K562 (cell line): ENCODE measurements around the gene DGKE. TPM values are rescaled to one million over a fixed set of nuclear protein-coding genes. Genes with fewer than 3 reads are reported as not detected.

Experiments
- BRD4 ChIP-seq: fragments of 200-600 bp; sonication (generic); IDR thresholded peaks from 2 replicates; pipeline ENCODE4 v1.6.1; 2017; ENCODE audit warnings: inconsistent platforms
- CHD2 ChIP-seq: IDR thresholded peaks from 2 replicates; pipeline ENCODE4 v1.6.1; 2011; ENCODE audit warnings: low read depth, low read length
- ETS1 ChIP-seq: conservative IDR thresholded peaks from 2 replicates; pipeline ENCODE4 v1.6.1; 2011; ENCODE audit warnings: low read depth, mild to moderate bottlenecking, low read length; ENCODE audit not compliant: control insufficient read depth
- ETS2 ChIP-seq: IDR thresholded peaks from 2 replicates; pipeline ENCODE4 v1.6.1; 2016; ENCODE audit warnings: borderline replicate concordance, missing genetic modification characterization, mild to moderate bottlenecking, moderate library complexity, missing compliant biosample characterization; ENCODE audit not compliant: poor library complexity, severe bottlenecking
- MAFF ChIP-seq: IDR thresholded peaks from 2 replicates; pipeline ENCODE4 v1.6.1; 2012; ENCODE audit warnings: low read length, improper control_type of control experiment
- MYBL2 ChIP-seq, 2 experiments: fragments of 450-650 bp in 1 of 2; sonication (generic) in 1 of 2; formaldehyde crosslinking in 1 of 2; IDR thresholded peaks; 2 replicates each; pipeline versions ENCODE4 v1.6.1 to v1.8.1; 2017 to 2022; ENCODE audit warnings: borderline replicate concordance in 1 of 2, inconsistent platforms in 1 of 2, low read depth in 1 of 2, mild to moderate bottlenecking in 1 of 2, missing genetic modification reagents in 1 of 2, moderate library complexity in 1 of 2
- NFATC3 ChIP-seq: fragments of 450-650 bp; IDR thresholded peaks from 2 replicates; pipeline ENCODE4 v1.6.1; 2017; ENCODE audit warnings: mild to moderate bottlenecking
- TBL1XR1 ChIP-seq, 2 experiments: IDR thresholded peaks; 2 replicates each; pipeline ENCODE4 v1.6.1; 2012; ENCODE audit warnings: improper control_type of control experiment in 2 of 2, low read length in 2 of 2, mild to moderate bottlenecking in 1 of 2
- TCF7L2 ChIP-seq: fragments of 150-350 bp; IDR thresholded peaks from 2 replicates; pipeline ENCODE4 v1.6.1; 2016; ENCODE audit warnings: low read depth, mild to moderate bottlenecking, low read length, moderate library complexity
- ZBTB11 ChIP-seq, 3 experiments: fragments of 200-800 bp in 1 of 3; fragments of 250-450 bp in 1 of 3; fragments of 450-650 bp in 1 of 3; sonication (Bioruptor Pico) in 1 of 3; sonication (Bioruptor generic) in 1 of 3; formaldehyde crosslinking in 1 of 3; IDR thresholded peaks; 2 replicates each; pipeline versions ENCODE4 v1.6.1 to v1.8.0; 2016 to 2022; ENCODE audit warnings: mild to moderate bottlenecking in 2 of 3, missing genetic modification characterization in 2 of 3, missing compliant biosample characterization in 1 of 3, moderate library complexity in 1 of 3
- ZBTB34 ChIP-seq: fragments of 250-450 bp; sonication (Bioruptor Pico); IDR thresholded peaks from 2 replicates; pipeline ENCODE4 v1.8.0; 2021; ENCODE audit warnings: mild to moderate bottlenecking, moderate library complexity
- ZNF184 ChIP-seq: sonication (generic); formaldehyde crosslinking; IDR thresholded peaks from 2 replicates; pipeline ENCODE4 v1.5.0; 2020; ENCODE audit warnings: missing genetic modification reagents
- ZNF584 ChIP-seq: fragments of 200-800 bp; sonication (Bioruptor generic); IDR thresholded peaks from 2 replicates; pipeline ENCODE4 v1.6.1; 2016; ENCODE audit warnings: low read depth, mild to moderate bottlenecking, missing genetic modification characterization, missing compliant biosample characterization
- ZNF717 ChIP-seq: fragments of 250-450 bp; sonication (Bioruptor Pico); IDR thresholded peaks from 2 replicates; pipeline ENCODE4 v1.5.0; 2021
- ZNF785 ChIP-seq: fragments of 250-450 bp; sonication (Bioruptor Pico); IDR thresholded peaks from 2 replicates; pipeline ENCODE4 v1.4.0; 2020; ENCODE audit warnings: mild to moderate bottlenecking
- polyA plus RNA-seq, 8 experiments: library from polyadenylated mRNA; depleted of rRNA in 4 of 8; stranded (reverse) in 5 of 8; unstranded in 3 of 8; fragments of >200 nt; fragmentation: Nextera tagmentation in 2 of 8; fragmentation: Illumina TruSeq in 1 of 8; extraction: Ambion mirVana in 2 of 8; extraction: Trizol in 1 of 8; gene quantifications; 2 replicates each; pipeline versions ENCODE4 v1.2.1 to v1.2.3, GENCODE V29; 2011 to 2014; ENCODE audit warnings: inconsistent platforms in 1 of 8, missing spikeins in 1 of 8
- total RNA-seq, 7 experiments: library from RNA; depleted of rRNA in 6 of 7; stranded (reverse); fragments of >200 nt in 6 of 7; fragmentation: Illumina TruSeq in 2 of 7; extraction: Trizol in 2 of 7; gene quantifications; 2 replicates each; pipeline versions ENCODE4 v1.2.1 to v1.2.3, GENCODE V29; 2011 to 2021; ENCODE audit warnings: low replicate concordance in 1 of 7
- TF ChIP-seq, protein P1 (sequence below): fragments of 450-650 bp; formaldehyde crosslinking; IDR thresholded peaks from 2 replicates; pipeline ENCODE4 v1.4.0; 2022; ENCODE audit warnings: mild to moderate bottlenecking, moderate library complexity
- TF ChIP-seq, protein P2 (sequence below): sonication (generic); formaldehyde crosslinking; IDR thresholded peaks from 2 replicates; pipeline ENCODE4 v1.8.0; 2023; ENCODE audit warnings: mild to moderate bottlenecking, missing genetic modification reagents

Gene DGKE
- total and polyA plus RNA-seq, 9 of the 15 experiments (the other 6 are each of a cell fraction or from before 2014, with no cell fraction given): 1.3 to 9.9 (median 5.9) TPM

DNA sequence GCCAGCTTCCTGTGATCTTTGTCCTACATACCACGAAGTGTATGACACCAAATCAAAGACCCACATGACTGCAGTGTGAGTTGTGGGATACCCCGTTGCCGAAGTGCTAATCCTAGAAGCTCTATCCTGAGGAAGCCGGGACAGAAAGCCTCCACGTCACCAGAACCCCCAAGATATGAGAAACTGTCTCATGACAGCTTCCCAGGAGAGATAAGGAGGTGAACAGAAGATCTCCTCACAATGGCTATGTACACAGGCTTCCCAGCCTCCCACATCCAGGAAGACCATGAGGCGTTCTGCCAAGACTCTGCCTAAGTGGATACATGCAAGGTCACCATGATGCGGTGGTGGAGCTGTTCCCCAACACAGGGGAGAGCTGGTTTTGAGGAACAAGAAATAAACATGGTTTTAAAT is 42.8 kb downstream of the DGKE start (continued):
- TF ChIP-seq NFATC3 (no peak), CHD2 (no peak), MAFF (no peak; the same call in 1 of the 2 replicates), ZNF184 (CRISPR knock-in tag) (no peak), BRD4 (no peak), ZNF584 (CRISPR knock-in tag) (peak; percentile 2; the same call in 1 of the 2 replicates), TBL1XR1 (IDR thresholded peaks at IDR 0.05; ENCODE audit: low read length in 2 of 2) (no peak), ZNF717 (CRISPR knock-in tag) (no peak), ETS1 (no peak), ZBTB11 (CRISPR knock-in tag; IDR thresholded peaks at IDR 0.05) (peak in 1 of 3 experiments; percentile 33; a peak in 1 of 6 replicates), MYBL2 (IDR thresholded peaks at IDR 0.05; ENCODE audit: low read depth) (no peak), MYBL2 (CRISPR knock-in tag; IDR thresholded peaks at IDR 0.05; ENCODE audit: borderline replicate concordance) (no peak), TCF7L2 (no peak), ZBTB34 (CRISPR knock-in tag) (no peak), ZNF785 (no peak), ETS2 (tag) (no peak)
- TF ChIP-seq, protein P1, sequence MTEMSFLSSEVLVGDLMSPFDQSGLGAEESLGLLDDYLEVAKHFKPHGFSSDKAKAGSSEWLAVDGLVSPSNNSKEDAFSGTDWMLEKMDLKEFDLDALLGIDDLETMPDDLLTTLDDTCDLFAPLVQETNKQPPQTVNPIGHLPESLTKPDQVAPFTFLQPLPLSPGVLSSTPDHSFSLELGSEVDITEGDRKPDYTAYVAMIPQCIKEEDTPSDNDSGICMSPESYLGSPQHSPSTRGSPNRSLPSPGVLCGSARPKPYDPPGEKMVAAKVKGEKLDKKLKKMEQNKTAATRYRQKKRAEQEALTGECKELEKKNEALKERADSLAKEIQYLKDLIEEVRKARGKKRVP: no peak; the same call in 1 of the 2 replicates
- TF ChIP-seq, protein P2, sequence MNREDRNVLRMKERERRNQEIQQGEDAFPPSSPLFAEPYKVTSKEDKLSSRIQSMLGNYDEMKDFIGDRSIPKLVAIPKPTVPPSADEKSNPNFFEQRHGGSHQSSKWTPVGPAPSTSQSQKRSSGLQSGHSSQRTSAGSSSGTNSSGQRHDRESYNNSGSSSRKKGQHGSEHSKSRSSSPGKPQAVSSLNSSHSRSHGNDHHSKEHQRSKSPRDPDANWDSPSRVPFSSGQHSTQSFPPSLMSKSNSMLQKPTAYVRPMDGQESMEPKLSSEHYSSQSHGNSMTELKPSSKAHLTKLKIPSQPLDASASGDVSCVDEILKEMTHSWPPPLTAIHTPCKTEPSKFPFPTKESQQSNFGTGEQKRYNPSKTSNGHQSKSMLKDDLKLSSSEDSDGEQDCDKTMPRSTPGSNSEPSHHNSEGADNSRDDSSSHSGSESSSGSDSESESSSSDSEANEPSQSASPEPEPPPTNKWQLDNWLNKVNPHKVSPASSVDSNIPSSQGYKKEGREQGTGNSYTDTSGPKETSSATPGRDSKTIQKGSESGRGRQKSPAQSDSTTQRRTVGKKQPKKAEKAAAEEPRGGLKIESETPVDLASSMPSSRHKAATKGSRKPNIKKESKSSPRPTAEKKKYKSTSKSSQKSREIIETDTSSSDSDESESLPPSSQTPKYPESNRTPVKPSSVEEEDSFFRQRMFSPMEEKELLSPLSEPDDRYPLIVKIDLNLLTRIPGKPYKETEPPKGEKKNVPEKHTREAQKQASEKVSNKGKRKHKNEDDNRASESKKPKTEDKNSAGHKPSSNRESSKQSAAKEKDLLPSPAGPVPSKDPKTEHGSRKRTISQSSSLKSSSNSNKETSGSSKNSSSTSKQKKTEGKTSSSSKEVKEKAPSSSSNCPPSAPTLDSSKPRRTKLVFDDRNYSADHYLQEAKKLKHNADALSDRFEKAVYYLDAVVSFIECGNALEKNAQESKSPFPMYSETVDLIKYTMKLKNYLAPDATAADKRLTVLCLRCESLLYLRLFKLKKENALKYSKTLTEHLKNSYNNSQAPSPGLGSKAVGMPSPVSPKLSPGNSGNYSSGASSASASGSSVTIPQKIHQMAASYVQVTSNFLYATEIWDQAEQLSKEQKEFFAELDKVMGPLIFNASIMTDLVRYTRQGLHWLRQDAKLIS (CRISPR knock-in tag): no peak
